ENCODE results near the gene ORC1. TPM values are rescaled to one million over a fixed set of nuclear protein-coding genes. Genes with fewer than 3 reads are reported as not detected.

Gene ORC1
- total RNA-seq, 4 donors from 2014 or later: 0.29 to 2.6 (median 0.50) TPM

DNA sequence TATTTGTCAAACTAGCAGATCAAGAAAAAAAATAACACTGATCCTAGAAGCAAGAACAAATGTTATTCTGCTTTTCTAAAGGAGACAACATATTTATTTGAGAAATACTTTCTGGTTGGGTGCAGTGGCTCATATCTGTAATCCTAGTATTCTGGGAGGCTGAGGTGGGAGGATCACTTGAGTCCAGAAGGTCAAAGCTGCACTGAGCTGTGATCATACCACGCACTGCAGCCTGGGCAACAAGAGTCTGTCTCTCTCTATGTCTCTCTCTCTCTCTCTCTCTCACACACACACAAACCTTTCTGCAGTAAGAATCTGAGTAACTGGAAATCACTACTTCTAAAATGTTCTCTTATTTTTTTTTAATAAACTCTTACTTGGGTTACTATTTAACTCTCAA, 31.4 kb upstream of the ORC1 start:
- H3K4me1 ChIP-seq: no peaks in the 10 kb centered on the region
- no peak for DNase-seq
- in situ Hi-C loops (cut with MboI; ENCODE audit: low sequenced_read_pairs in 4 of 4): loop anchor here in 1 of 4 donors (25.0 kb wide), 1 partner anchor 252 kb away; the partner anchor contains the start of gene COA7
- H3K36me3 ChIP-seq: peaks cover 6 to 82% of the 10 kb centered on the region in 2 donors
- intact Hi-C loops (cut with DNase I; ENCODE audit: low total_unique reads): no loop called here
- no peak overlapping the region for H3K4me3 ChIP-seq
- ATAC-seq: no peak
- H3K9me3 ChIP-seq: no peaks in the 10 kb centered on the region
- H3K27ac ChIP-seq: no peak overlapping the region
- no peaks in the 10 kb centered on the region for H3K27me3 ChIP-seq
- no peak for TF ChIP-seq POLR2A (IDR thresholded peaks at IDR 0.05)
- TF ChIP-seq, protein P1, sequence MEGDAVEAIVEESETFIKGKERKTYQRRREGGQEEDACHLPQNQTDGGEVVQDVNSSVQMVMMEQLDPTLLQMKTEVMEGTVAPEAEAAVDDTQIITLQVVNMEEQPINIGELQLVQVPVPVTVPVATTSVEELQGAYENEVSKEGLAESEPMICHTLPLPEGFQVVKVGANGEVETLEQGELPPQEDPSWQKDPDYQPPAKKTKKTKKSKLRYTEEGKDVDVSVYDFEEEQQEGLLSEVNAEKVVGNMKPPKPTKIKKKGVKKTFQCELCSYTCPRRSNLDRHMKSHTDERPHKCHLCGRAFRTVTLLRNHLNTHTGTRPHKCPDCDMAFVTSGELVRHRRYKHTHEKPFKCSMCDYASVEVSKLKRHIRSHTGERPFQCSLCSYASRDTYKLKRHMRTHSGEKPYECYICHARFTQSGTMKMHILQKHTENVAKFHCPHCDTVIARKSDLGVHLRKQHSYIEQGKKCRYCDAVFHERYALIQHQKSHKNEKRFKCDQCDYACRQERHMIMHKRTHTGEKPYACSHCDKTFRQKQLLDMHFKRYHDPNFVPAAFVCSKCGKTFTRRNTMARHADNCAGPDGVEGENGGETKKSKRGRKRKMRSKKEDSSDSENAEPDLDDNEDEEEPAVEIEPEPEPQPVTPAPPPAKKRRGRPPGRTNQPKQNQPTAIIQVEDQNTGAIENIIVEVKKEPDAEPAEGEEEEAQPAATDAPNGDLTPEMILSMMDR (IDR thresholded peaks at IDR 0.05 in 4 of 5, conservative IDR thresholded peaks at IDR 0.05 in 1 of 5): no peak

DNA sequence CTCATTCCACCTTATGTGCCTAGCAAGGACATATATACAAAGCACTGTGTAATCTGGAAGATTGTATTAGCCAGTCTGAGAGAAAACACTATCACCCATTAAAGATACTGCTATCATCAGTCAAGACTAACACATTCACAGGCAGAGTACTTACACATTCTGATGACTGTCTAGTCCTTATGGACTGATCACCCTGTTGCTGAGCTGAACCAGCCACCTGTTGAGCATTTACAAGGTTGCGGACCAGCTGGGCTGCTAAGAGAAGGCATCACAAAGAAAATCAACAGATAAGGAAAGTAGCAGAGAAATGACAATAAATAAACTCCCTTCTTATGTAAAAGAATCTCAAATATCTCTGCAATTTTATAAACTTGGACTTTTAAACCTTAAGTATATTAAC, 31.0 kb upstream of the ORC1 start:
- Histone ChIP-seq H3K4me1 (no peaks in the 10 kb centered on the region), H3K27ac (no peak overlapping the region), H3K27me3 (no peaks in the 10 kb centered on the region), H3K36me3 (peaks cover 7 to 87% of the 10 kb centered on the region in 2 donors), H3K9me3 (no peaks in the 10 kb centered on the region), H3K4me3 (no peak overlapping the region)
- DNase-seq (no peak), ATAC-seq (no peak)
- in situ Hi-C loops (cut with MboI; ENCODE audit: low sequenced_read_pairs in 4 of 4) (loop anchor here in 1 of 4 donors (25.0 kb wide), 1 partner anchor 252 kb away; the partner anchor contains the start of gene COA7), intact Hi-C loops (cut with DNase I; ENCODE audit: low total_unique reads) (no loop called here)
- TF ChIP-seq, protein P1 (IDR thresholded peaks at IDR 0.05 in 4 of 5, conservative IDR thresholded peaks at IDR 0.05 in 1 of 5): no peak
- no peak for TF ChIP-seq POLR2A (IDR thresholded peaks at IDR 0.05)

DNA sequence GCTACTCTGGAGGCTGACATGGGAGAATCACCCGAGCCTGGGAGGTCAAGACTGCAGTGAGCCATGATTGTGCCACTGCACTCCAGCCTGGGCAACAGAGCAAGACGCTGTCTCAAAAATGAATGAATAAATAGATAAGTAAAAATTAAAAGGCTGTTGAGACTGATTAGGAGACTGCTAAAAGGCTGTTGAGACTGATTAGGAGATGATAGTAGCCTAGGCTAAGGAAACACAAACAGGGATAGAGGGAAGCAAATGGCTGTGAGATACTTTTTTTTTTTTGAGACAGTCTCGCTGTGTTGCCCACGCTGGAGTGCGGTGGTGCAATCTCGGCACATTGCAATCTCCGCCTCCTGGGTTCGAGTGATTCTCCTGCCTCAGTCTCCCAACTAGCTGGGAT, 28.6 kb upstream of the ORC1 start:
- in situ Hi-C loops (cut with MboI; ENCODE audit: low sequenced_read_pairs in 4 of 4): loop anchor here in 1 of 4 donors (25.0 kb wide), 1 partner anchor 254 kb away; the partner anchor contains the start of gene COA7
- ATAC-seq: no peak

DNA sequence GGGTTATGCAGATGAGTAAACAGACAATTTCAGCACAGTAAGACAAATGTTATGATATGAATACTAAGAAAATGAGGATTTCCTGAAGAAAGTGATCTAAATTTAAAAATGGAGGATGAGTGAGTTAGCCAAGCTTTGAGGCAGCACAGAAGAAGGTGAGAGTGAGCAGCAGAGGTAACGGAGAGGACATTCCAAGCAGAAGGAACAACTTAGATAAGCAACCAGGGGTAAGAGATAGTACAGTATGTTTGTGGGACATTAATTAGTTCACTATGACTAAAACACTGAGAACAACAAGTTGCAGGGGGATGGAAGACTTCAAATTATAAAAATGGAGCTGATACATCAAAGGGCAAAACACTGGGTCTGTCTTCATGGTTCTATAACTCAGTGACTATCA, 22.9 kb upstream of the ORC1 start:
- ATAC-seq: no peak
- in situ Hi-C loops (cut with MboI; ENCODE audit: low sequenced_read_pairs in 4 of 4) (loop anchor here in 1 of 4 donors (25.0 kb wide), 1 partner anchor 260 kb away; the partner anchor contains the start of gene COA7), intact Hi-C loops (cut with DNase I; ENCODE audit: low total_unique reads) (no loop called here)
- Histone ChIP-seq H3K27me3 (no peaks in the 10 kb centered on the region), H3K4me3 (no peak overlapping the region), H3K4me1 (no peaks in the 10 kb centered on the region), H3K36me3 (peaks cover 9 to 37% of the 10 kb centered on the region in 2 donors), H3K9me3 (no peaks in the 10 kb centered on the region), H3K27ac (no peak overlapping the region)
- TF ChIP-seq POLR2A (IDR thresholded peaks at IDR 0.05): no peak
- TF ChIP-seq, protein P1 (IDR thresholded peaks at IDR 0.05 in 4 of 5, conservative IDR thresholded peaks at IDR 0.05 in 1 of 5): no peak
- no peak for DNase-seq

More for the DNA sequence above, 28.6 kb upstream of the ORC1 start:
- H3K4me3 ChIP-seq: no peak overlapping the region
- TF ChIP-seq POLR2A (IDR thresholded peaks at IDR 0.05): no peak
- TF ChIP-seq, protein P1 (IDR thresholded peaks at IDR 0.05 in 4 of 5, conservative IDR thresholded peaks at IDR 0.05 in 1 of 5): no peak
- no peak for DNase-seq
- no peaks in the 10 kb centered on the region for H3K4me1 ChIP-seq
- peaks cover 7 to 75% of the 10 kb centered on the region in 2 donors for H3K36me3 ChIP-seq
- no peaks in the 10 kb centered on the region for H3K27me3 ChIP-seq
- H3K27ac ChIP-seq: no peak overlapping the region
- H3K9me3 ChIP-seq: no peaks in the 10 kb centered on the region
- intact Hi-C loops (cut with DNase I; ENCODE audit: low total_unique reads): no loop called here

DNA sequence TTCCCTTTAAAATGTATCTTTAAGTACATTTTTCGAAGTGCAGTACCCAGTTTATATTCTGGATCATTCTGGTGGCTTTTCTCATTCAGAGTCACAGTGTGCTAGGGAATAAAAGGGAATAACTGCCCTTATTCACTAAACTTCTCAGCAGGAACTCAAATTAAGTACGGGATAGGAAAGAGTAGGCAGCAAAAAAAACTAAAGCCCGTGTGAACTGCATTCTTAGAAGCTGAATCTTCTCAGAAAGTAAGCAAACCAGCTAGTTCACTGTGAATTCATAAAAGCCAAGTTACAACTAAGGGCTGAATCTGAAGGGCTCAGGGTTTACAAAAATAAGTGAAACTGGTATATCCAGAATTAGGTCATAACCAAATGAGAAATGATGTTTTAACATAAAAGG, 22.1 kb upstream of the ORC1 start:
- H3K4me3 ChIP-seq: no peak overlapping the region
- TF ChIP-seq, protein P1 (IDR thresholded peaks at IDR 0.05 in 4 of 5, conservative IDR thresholded peaks at IDR 0.05 in 1 of 5): no peak
- no peak for TF ChIP-seq POLR2A (IDR thresholded peaks at IDR 0.05)
- ATAC-seq (no peak), DNase-seq (no peak)
- intact Hi-C loops (cut with DNase I; ENCODE audit: low total_unique reads): no loop called here
- peaks cover 9 to 33% of the 10 kb centered on the region in 2 donors for H3K36me3 ChIP-seq
- no peaks in the 10 kb centered on the region for H3K9me3 ChIP-seq
- H3K27me3 ChIP-seq: no peaks in the 10 kb centered on the region
- in situ Hi-C loops (cut with MboI; ENCODE audit: low sequenced_read_pairs in 4 of 4): loop anchor here in 1 of 4 donors (25.0 kb wide), 1 partner anchor 261 kb away; the partner anchor contains the start of gene COA7
- no peak overlapping the region for H3K27ac ChIP-seq
- H3K4me1 ChIP-seq: no peaks in the 10 kb centered on the region

All from gastrocnemius medialis (tissue), 4 donors.